ENCODE results near the gene AQP9. TPM values are rescaled to one million over a fixed set of nuclear protein-coding genes. Genes with fewer than 3 reads are reported as not detected.

The AQP9 gene
- total RNA-seq, 1 donor from 2014 or later = not detected

DNA sequence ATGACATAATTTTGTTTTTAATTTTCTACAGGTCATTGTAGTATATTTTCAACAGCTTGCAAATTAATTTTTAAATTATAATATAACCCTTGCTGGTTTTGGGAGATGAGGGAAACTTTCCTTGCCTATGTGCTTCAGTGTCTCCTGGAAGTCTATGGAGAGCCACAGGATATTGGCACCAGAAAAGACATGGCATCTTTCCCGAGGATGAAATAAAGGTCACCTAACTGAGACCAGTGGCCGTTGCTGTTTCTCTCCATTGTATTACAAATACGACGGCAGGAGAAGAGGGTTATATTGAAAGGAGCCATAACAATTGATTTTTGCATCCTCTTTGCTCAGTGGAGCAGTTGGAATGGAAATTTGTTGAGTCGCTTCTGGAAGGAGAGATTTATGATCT is 19.9 kb upstream of the AQP9 start:
- H3K27me3 Mint-ChIP-seq (ENCODE audit: insufficient read depth, low read depth) = no peaks in the 10 kb centered on the region
- H3K4me3 Mint-ChIP-seq = no peak overlapping the region
- H2AFZ ChIP-seq (replicated peaks) = no peak overlapping the region
- no peaks in the 10 kb centered on the region for H3K4me1 Mint-ChIP-seq
- no peaks in the 10 kb centered on the region for H3K9me3 Mint-ChIP-seq
- no peak overlapping the region for H3K27ac Mint-ChIP-seq
- H4K20me1 ChIP-seq (ENCODE audit: low read depth) = no peaks in the 10 kb centered on the region
- no peak overlapping the region for H3K4me3 ChIP-seq
- H3K79me2 ChIP-seq (ENCODE audit: low read depth) = no peaks in the 10 kb centered on the region
- no peaks in the 10 kb centered on the region for H3F3A ChIP-seq (ENCODE audit: low read depth)
- H3K4me1 ChIP-seq = no peaks in the 10 kb centered on the region
- H3K27me3 ChIP-seq = no peaks in the 10 kb centered on the region
- TF ChIP-seq, protein P1, sequence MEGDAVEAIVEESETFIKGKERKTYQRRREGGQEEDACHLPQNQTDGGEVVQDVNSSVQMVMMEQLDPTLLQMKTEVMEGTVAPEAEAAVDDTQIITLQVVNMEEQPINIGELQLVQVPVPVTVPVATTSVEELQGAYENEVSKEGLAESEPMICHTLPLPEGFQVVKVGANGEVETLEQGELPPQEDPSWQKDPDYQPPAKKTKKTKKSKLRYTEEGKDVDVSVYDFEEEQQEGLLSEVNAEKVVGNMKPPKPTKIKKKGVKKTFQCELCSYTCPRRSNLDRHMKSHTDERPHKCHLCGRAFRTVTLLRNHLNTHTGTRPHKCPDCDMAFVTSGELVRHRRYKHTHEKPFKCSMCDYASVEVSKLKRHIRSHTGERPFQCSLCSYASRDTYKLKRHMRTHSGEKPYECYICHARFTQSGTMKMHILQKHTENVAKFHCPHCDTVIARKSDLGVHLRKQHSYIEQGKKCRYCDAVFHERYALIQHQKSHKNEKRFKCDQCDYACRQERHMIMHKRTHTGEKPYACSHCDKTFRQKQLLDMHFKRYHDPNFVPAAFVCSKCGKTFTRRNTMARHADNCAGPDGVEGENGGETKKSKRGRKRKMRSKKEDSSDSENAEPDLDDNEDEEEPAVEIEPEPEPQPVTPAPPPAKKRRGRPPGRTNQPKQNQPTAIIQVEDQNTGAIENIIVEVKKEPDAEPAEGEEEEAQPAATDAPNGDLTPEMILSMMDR (IDR thresholded peaks at IDR 0.05) = no peak
- TF ChIP-seq EZH2phosphoT487 (IDR thresholded peaks at IDR 0.05) = no peak
- no peak for TF ChIP-seq EZH2 (IDR thresholded peaks at IDR 0.05)
- H3K36me3 ChIP-seq = no peaks in the 10 kb centered on the region
- no peak overlapping the region for H3K9ac ChIP-seq
- no peaks in the 10 kb centered on the region for H3K36me3 Mint-ChIP-seq
- H3K27ac ChIP-seq = no peak overlapping the region
- DNase-seq (ENCODE audit: low spot score) = no peak
- no peaks in the 10 kb centered on the region for H3K9me3 ChIP-seq (ENCODE audit: low read depth)
- no peak overlapping the region for H3K4me2 ChIP-seq

DNA sequence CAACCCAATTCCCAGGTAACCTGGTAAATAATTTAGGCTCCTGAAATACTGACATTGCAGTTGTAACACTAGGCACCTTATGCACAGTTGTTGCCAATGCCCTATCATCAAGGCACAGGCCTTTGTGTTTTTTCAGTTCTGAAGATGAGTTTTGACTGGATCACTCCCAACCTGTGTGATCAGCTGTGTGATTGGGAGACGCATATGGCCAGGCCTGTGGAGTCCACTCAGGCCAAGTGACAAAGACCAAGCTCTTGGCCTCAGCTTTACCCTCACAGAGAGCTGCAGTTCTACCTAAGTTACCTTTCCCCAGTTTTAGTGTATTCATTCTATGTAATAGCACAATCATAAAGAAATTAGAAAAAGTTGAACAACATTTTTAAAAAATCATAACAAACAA is 19.2 kb upstream of the AQP9 start:
- Histone ChIP-seq H3F3A (ENCODE audit: low read depth) (no peaks in the 10 kb centered on the region), H3K9ac (no peak overlapping the region), H3K36me3 (no peaks in the 10 kb centered on the region), H3K4me1 (no peaks in the 10 kb centered on the region), H3K27ac (no peak overlapping the region), H3K4me3 (no peak overlapping the region), H4K20me1 (ENCODE audit: low read depth) (no peaks in the 10 kb centered on the region), H3K9me3 (ENCODE audit: low read depth) (no peaks in the 10 kb centered on the region), H3K4me2 (no peak overlapping the region), H2AFZ (replicated peaks) (no peak overlapping the region), H3K79me2 (ENCODE audit: low read depth) (no peaks in the 10 kb centered on the region), H3K27me3 (no peaks in the 10 kb centered on the region)
- no peaks in the 10 kb centered on the region for H3K27me3 Mint-ChIP-seq (ENCODE audit: insufficient read depth, low read depth)
- no peak overlapping the region for H3K4me3 Mint-ChIP-seq
- DNase-seq (ENCODE audit: low spot score) = no peak
- no peaks in the 10 kb centered on the region for H3K4me1 Mint-ChIP-seq
- H3K27ac Mint-ChIP-seq = no peak overlapping the region
- H3K9me3 Mint-ChIP-seq = peaks cover 2% of the 10 kb centered on the region
- no peaks in the 10 kb centered on the region for H3K36me3 Mint-ChIP-seq
- no peak for TF ChIP-seq EZH2 (IDR thresholded peaks at IDR 0.05)
- TF ChIP-seq EZH2phosphoT487 (IDR thresholded peaks at IDR 0.05) = no peak
- TF ChIP-seq, protein P1 (IDR thresholded peaks at IDR 0.05) = no peak

DNA sequence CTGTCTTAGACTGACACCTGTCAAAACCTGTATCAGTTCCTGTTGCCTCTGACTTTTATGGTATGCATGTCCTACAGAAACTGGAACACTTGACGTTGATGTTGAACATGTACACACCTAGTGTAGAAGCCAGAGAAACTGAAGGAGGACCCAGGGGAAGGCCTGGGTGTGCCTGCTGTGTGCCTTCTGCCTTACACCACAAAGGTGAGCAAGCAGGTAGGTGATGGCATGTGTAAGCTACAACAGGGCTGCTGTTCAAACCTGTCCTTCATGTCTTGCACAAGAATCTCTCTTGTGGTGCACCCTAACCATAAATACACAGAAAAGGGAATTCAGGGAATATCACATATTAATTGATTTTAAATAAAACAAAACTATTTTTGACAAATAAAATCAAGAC is 13.6 kb upstream of the AQP9 start:
- H3K4me3 ChIP-seq = no peak overlapping the region
- TF ChIP-seq EZH2 (IDR thresholded peaks at IDR 0.05) (no peak), EZH2phosphoT487 (IDR thresholded peaks at IDR 0.05) (no peak)
- TF ChIP-seq, protein P1 (IDR thresholded peaks at IDR 0.05) = no peak
- no peaks in the 10 kb centered on the region for H3F3A ChIP-seq (ENCODE audit: low read depth)
- H3K79me2 ChIP-seq (ENCODE audit: low read depth) = no peaks in the 10 kb centered on the region
- H3K36me3 ChIP-seq = no peaks in the 10 kb centered on the region
- Mint-ChIP-seq H3K4me3 (no peak overlapping the region), H3K9me3 (peaks cover 12% of the 10 kb centered on the region), H3K4me1 (no peaks in the 10 kb centered on the region), H3K36me3 (no peaks in the 10 kb centered on the region), H3K27ac (no peak overlapping the region), H3K27me3 (ENCODE audit: insufficient read depth, low read depth) (no peaks in the 10 kb centered on the region)
- H3K27me3 ChIP-seq = no peaks in the 10 kb centered on the region
- no peak overlapping the region for H3K27ac ChIP-seq
- H4K20me1 ChIP-seq (ENCODE audit: low read depth) = no peaks in the 10 kb centered on the region
- peaks cover 4% of the 10 kb centered on the region for H3K9me3 ChIP-seq (ENCODE audit: low read depth)
- H3K4me1 ChIP-seq = no peaks in the 10 kb centered on the region
- DNase-seq (ENCODE audit: low spot score) = no peak
- no peak overlapping the region for H3K4me2 ChIP-seq
- no peak overlapping the region for H3K9ac ChIP-seq
- H2AFZ ChIP-seq (replicated peaks) = no peak overlapping the region
